ENCODE results near the gene RNU6-9.

RNU6-9 gene

DNA sequence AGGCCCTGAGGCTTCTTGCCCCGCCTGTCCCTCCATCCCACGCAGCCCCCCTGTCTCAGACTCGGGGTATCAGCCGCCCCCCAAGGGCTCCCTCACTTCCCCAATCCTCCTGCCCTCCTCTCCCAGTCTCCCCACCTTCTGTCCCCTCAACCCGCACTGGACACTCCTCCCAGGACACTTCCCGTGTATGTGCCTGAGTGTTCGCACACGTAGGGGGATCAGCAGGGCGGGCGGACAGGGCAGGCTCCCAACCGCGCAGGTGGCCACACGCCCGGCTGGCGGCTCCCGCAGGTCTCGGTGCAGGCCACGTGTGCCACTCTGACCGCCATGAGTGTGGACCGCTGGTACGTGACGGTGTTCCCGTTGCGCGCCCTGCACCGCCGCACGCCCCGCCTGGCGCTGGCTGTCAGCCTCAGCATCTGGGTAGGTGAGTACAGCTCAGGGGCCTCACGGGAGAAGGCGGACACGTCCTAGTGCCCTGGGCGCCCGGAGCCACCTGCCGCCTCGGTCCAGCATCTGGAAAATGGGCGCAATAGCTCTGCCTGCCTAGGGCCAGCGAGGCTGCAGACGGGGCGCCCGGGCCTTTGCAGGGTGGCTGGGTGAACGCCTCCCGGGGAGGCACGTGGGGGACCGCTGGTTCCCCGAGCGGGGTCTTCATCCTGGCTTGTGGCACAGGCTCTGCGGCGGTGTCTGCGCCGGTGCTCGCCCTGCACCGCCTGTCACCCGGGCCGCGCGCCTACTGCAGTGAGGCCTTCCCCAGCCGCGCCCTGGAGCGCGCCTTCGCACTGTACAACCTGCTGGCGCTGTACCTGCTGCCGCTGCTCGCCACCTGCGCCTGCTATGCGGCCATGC is 26.1 kb downstream of the RNU6-9 start:
- DNase-seq = peak; percentile 44 to 84

DNA sequence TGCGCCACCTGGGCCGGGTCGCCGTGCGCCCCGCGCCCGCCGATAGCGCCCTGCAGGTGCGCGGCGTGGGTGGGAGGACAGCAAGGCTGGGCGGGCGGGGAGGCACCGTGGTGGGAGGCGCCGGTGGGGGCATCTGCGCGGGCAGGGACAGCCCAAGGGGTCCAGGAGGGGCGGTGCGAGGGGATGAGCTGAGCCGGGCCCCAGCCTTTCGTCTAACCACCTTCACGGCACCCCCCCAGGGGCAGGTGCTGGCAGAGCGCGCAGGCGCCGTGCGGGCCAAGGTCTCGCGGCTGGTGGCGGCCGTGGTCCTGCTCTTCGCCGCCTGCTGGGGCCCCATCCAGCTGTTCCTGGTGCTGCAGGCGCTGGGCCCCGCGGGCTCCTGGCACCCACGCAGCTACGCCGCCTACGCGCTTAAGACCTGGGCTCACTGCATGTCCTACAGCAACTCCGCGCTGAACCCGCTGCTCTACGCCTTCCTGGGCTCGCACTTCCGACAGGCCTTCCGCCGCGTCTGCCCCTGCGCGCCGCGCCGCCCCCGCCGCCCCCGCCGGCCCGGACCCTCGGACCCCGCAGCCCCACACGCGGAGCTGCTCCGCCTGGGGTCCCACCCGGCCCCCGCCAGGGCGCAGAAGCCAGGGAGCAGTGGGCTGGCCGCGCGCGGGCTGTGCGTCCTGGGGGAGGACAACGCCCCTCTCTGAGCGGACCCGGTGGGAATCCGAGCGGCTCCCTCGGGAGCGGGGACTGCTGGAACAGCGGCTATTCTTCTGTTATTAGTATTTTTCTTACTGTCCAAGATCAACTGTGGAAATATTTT is 27.0 kb downstream of the RNU6-9 start:
- peak; percentile 60 to 87 for DNase-seq

DNA sequence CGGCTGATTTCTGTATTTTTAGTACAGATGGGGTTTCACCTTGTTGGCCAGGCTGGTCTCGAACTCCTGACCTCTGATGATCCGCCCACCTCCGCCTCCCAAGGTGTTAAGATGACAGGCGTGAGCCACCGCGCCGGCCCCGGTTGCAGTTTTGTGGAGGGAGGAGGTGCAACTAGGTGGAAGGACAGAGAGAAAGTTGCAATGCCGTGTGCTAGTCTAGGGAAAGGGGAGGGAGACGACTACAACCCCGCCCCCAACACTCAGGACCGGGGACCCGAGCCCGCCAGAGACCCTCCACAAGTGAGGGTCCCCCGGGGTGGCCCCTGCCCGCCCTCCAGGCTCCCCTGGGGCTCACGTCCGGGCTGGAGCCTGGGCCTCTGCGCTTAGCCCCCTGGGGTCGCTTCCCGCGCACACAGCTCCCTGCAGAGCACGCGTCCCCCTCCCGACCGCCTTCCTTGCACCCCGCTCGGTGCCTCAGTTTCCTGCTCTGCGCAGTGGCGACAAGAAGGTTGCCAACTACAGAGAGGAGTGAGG is 31.3 kb downstream of the RNU6-9 start:
- no peak for DNase-seq

DNA sequence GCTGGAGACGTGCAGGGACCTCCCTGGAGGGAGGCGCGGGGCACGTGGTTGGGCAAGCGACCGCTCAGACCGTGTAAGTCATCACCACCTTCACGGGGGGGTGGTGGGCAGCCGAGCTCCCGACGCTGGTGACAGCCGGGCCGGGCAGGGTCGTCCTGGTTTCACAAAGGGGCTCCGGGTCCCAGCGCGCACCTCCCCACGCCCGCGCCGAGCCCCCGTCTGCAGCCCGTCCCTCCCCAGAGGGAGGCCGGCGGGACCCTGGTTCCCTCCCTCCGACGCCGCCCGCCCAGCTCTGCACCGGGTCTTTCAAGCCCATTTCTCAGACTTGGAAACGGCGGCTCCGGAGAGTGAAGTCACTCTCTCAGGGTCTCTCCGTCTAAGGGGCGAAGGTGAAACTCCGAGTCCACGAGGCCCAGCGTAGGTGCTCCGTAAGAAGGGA is 31.8 kb downstream of the RNU6-9 start:
- peak; percentile 53 to 82 for DNase-seq

DNA sequence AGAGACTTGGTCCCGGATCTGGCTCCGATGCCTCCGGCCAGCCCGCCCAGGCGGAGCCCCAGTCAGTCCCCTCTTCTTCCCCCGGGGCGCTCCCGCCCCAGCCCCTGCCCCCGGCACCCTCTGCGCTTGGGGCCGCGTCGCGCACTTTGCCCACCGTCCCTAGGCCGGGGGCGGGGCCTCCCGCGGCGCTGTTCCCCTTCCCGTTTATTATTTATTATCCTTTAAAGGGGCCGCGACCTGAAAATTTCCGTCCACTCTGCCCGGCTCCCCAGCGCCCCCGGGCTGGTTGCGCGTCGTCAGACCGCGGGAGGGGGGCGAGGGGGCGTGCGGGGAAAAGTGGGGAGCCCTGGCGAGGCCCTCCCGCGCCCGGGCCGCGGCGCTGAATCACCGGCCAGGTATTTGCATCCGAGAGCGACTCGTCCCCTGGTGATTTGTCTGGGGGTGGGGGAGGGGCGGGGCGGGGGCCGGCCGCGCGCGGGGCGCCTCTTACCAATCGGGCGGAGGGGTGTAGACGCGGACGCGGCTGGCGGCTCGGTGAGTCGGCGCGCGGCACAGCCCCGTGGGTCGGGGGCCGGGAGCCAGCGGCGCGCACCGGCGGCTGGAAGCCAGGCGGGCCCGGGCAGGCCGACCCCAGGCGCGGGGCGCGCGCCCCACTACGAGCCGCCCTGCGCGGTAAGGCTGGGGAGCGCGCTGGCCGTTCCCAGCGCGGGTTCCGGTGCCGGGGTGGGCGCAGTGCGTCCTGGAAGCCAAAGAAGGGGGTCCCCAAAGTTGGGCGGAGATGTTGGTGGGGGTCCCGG is 32.4 kb downstream of the RNU6-9 start, which contains the start of gene ARID3A:
TSS of gene ARID3A (plus strand) at position 510 of the 797 bp plus-strand sequence. CDS start 3,494 bp downstream, outside the sequence.
- peak; percentile 62 to 82 for DNase-seq

DNA sequence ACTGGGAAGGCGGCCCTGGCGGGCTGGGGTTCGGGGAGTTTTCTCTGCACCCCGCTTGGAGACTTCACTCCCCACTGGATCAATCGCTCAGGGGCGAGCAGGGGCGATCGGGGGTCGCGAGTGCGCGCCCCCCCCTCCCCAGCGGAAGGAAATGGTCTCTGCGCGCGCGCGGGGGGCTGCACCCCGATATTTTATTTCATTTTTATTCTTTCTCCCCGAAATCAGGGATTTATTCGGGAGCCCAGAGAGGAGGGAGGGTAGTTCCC is 33.0 kb downstream of the RNU6-9 start:
- DNase-seq = no peak

DNA sequence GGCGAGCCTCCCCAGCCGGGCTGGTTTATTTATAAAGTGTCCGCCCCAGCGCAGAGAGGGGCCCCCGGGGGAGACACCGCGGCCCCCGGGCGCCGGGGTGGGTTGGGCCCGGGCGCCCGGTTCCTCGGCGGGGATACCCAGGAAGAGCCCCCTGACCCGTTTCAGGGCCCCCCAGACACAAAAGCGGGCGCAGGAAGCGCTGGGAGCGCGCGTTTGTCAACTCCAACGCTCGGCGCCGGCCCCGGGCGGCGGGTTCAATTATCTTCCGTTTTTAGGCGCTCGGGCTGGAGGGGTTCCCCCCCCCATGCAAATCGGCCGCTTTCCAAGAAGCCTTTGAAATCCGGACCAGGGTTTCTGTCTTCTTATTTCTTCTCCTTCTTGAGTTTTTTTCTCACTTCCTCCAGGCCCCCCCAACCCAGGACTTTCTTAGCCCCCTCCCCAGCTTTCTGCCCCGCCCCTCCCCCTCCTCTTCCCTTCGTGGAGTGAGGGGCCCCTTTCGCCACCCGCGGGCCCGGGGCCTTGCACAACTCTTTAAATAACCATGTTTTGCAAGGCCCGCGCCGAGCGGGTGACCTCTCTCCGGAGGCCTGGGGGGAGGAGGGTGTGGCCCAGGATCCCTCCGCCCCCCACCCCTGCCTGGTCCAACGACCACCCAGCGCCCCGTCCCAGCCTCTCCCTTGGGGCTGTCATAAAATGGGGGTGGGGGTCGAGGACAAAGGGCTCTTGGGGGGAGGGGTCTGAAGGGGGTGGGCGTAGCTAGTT is 33.5 kb downstream of the RNU6-9 start:
- peak in 1 of 2 experiments; percentile 26 for DNase-seq

DNA sequence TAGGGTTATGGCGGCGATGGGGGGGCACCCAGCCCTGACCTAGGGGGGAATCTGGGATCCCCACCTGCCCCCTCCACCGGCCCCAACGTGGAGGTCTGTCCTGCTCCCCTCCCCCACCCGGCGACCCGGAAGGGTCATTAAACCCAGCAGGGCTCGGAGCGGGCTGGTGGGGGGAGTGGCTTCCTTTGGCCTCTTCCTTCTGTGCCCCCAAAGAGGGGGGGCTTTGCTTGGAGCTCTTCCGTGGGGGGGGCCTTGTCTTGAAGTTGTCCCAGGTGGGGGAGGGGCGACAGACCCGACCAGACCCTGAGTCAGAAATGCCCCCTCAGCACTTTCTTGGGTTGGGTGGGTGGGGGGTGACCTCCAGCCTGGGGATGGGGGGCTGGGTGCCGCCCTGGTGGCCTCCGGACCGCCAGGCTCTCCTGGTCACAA is 34.1 kb downstream of the RNU6-9 start:
- DNase-seq = no peak

DNA sequence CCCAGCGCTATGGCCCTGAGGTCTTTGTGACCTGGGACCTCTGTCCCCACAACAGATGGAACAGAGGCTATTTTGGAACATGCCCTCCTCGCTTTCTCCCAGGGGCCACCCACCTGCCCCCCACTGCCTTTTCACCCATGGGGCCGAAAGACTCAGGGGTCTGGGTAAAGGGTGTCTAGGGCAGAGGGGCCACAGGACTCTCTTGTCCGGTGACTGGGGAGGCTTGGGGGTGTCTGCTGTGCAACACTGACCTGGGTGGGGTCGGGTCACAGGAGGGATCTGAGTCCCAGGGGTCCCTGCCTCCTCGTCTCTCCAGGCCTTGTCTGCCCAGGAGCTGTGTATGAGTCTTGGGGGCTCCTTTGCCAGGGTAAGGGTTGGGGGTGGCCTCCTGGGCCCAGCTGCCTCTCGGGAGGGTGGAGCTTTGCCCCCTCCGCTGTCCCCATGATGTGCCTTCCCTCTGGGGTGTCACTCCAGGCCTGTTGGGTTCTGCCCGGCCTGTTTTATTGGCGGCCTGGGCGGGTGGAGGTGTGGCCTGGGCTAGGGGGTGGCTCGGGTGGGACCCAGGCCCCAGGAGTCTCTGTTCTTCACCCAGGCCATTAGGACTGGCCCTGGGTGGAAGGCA is 34.6 kb downstream of the RNU6-9 start:
- no peak for DNase-seq

DNA sequence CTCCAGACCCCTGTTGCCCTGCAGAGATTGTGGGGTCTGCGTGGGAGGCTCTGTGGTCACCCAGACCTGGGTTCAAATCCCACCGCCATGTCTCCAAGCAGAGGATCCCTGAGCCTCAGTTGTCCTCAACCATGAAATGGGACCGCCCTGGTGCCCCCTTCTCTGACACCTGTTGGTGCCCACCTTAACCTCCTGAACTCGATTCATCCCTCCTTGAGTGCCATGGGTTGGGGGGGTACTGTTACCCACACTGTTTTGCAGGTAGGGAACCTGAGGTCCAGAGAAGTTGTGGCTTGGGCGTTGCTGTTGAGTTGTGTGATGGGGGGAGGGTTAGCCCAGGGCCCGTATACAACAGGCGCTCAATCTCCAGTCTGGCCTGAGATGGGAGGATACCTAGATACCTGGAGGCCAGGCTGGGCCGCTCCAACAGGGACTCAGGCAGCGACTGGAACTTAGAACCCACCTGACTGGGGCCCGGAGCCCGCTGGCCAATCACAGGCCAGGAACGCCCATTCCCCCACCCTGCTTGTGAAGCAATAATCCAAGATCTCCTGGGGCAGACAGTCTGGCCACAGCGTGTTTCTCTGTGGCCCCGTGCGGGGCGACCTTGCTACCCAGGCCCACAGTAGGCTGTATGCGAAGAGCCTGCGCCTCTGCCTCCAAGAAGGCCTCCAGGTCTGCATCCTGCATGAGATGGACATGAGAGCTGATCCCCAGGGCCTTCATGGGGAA is 35.4 kb downstream of the RNU6-9 start:
- DNase-seq = no peak

DNA sequence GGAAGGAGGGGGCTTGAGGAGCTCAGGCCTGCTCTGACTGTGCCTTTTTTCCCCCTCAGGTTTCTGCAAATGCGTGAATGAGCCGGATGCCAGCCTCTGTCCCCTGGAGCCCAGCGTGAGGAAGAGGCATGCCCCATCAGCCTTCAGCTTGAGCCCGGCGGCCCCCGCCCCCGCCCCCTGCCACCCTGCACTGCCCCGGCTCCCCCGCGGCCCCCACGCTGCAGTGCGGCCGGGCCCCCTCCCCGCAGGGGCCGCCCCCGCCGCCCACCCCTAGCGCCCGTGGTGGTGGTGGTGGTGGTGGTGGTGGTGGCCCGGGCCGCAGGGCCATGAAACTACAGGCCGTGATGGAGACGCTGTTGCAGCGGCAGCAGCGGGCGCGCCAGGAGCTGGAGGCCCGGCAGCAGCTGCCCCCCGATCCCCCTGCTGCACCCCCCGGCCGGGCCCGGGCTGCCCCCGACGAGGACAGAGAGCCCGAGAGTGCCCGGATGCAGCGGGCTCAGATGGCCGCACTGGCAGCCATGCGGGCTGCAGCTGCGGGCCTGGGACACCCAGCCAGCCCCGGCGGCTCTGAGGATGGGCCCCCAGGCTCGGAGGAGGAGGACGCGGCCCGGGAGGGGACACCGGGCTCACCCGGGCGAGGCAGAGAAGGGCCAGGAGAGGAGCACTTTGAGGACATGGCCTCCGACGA is 36.1 kb downstream of the RNU6-9 start:
- no peak for DNase-seq

DNA sequence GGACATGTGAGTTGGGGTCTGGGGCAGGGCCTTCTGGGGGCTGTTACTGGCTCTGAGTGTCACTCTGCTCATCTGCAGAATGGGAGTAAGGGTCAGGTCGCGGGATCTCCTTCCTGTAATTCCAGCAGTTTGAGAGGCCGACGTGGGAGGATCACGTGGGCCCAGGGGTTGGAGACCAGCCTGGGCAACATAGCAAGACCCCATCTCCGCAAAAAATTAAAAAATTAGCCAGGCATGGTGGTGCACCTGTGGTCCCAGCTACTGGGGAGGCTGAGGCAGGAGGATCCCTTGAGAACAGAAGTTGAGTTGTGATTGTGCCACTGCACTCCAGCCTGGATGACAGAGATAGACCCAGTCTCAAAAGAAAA is 36.6 kb downstream of the RNU6-9 start:
- no peak for DNase-seq

DNA sequence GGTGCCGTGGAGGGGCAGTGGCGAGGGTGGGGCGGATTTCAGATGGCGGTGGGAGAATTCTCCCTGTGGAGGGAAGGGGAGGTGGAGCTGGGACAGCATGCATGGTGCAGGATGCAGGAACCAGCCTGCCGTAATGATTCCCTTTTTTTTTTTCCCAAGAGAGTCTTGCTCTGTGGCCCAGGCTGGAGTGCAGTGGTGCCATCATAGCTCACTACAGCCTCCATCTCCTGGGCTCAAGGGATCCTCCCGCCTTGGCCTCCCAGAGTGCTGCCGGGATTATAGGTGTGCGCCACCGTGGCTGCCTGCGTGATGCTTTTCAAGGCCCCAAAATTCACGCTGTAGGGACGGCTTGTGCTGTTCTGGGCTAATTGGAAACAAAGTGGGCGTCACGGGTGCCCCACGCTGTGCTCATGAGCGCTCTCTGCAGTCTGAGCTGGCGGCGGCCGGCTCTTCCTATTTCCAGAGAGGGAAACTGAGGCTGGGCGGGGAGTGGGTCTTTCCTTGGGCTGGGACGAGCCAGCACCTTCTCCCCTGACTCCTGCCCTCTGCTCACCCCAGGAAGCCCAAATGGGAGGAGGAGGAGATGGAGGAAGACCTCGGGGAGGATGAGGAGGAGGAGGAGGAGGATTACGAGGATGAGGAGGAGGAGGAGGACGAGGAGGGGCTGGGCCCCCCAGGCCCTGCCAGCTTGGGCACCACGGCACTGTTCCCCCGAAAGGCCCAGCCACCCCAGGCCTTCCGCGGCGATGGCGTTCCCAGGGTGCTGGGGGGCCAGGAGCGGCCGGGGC is 38.8 kb downstream of the RNU6-9 start:
- no peak for DNase-seq

DNA sequence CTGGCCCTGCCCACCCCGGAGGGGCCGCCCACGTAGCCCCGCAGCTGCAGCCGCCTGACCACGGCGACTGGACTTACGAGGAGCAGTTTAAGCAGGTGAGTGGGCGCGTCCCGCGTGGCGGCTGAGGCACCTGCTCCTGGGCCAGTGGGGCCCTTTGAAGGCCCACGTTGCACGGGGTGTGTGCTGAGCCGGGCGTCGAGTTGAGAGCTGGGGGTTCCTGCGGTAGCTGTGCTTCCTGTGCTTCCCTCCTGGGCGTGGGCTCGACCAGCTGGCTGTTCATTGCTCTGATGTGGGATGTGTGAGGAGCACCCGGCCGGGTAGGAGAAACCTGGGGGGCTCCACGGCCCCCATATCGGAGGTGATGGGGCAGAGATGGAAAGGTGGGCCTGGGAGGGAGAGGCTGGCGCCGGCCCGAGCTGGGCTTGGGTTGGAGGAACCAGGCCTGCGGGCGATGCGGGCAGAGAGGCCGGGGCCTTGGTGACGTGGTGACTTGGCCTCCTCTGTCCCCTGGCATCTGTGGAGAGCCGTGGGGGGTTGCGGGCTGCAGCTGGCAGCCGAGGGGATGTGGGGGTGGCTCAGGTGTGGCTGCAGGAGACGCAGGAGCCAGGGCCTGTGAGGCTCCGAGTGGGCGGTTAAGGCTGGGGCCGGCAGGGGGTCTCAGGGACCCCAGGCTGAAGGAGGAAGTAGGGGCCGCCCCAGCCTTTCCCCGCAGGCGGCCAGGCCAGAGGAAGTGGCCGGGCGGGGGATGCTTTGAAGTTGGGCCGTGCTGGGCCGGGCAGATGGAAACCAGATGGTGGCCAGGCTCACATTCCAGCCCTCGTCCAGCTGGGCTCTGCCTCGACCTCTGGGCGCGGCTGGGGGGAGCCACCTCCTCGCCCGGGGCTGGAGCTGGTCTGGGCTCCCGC is 39.6 kb downstream of the RNU6-9 start:
- no peak for DNase-seq

DNA sequence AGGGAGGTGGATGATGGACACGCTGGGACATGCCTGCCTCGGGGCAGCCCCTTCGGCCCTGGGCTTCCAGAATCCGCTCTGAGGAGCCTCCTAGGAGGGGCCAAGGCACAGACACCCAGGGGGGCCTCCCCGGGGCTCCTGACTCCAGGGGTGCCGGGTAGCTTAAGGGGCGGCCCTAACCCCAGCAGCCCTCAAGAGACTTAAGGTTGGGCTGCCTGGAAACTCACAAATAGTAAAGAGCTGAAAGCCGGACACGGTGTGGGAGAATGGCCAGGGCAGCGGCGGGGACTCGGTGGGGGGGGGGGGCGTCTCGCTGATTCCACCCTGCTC is 40.2 kb downstream of the RNU6-9 start:
- no peak for DNase-seq

DNA sequence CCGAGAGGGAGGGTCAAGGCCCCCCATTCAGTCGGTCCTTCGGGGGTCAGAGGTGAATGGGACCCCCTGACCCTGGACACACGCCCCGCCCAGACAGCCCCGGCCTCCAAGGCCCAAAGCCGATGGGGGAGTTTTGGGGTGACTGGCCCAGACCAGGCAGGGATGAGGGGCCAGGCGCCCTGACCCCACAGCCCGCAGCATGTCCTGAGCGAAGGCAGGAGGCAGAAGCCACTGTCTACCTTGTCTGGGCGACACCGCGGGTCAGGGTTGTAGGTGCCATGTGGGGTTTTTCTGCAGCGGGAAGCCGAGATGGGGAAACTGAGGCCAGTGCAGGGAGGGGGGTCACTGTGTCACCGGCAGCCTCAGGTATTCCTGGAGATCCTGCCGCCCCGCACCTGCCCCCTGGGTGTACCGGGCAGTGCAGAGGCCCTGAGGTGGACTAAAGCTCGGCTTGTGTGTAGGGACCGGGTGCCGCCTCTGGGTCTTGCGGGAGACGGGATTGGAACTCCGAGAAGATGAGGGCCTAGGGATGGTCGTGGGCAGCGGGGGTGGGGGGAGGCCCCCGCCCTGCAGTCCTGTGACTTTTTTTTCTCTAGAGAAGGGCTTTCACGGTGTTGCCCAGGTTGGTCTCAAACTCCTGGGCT is 41.0 kb downstream of the RNU6-9 start:
- DNase-seq = no peak

DNA sequence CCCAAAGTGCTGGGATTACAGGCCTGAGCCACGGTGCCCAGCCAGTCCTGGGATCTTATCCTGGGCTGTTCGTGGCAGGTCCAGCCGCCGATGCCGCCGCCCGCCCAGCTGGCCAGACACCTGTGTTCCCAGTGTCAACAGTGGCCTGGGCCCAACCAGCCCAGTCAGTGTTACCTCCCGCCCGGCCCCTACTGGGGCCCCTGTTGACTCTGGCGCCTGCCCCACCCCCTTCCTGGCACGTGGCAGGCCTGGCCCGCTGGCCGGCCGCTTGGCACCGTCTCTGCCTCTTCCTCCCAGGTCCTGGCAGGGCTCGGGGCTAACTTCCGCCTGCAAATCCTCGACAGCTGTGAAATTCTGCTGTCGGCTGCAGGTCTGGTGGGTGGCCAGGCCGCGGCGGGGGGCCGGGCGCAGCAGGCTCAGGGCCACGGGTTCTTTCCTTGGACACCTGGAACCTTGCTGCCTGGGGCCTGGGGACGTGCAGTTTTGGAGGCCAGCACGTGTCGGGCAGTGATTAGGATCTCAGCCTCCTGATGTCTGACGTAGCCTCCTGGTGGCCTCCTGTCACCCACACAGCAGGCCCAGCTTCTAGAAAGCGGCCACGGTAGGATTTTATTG is 41.7 kb downstream of the RNU6-9 start:
- DNase-seq = peak; percentile 74 to 92

DNA sequence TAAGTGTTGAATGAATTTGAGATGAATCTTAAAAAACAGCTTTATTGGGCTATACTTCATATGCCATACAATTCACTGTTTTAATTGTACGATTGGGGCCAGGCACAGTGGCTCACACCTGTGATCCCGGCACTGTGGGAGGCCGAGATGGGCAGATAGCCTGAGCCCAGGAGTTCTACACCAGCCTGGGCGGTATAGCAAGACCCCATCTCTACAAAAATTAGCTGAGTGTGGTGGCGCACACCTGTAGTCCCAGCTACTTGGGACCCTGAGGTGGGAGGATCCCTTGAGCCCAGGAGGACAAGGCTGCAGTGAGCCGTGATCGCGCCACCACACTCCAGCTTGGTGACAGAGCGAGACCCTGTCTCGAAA is 42.9 kb downstream of the RNU6-9 start:
- DNase-seq = no peak
